CD1c-positive myeloid dendritic cell (primary cell): Measurements from ENCODE around the gene RNU2-63P.
"Not testable (repeated sequence)": the region's sequence is repeated elsewhere in the genome, so short reads cannot be mapped to it uniquely, and the experiment has no call there.

Source experiments
- DNase-seq: peaks from one replicate; pipeline ENCODE4 v3.0.0-alpha.2; 2016; ENCODE audit errors: extremely low spot score

Gene RNU2-63P

GRCh38 chr2:87981182-87981581 lies 35.2 kb downstream of the RNU2-63P start:
- DNase-seq: not testable (repeated sequence)

DNA sequence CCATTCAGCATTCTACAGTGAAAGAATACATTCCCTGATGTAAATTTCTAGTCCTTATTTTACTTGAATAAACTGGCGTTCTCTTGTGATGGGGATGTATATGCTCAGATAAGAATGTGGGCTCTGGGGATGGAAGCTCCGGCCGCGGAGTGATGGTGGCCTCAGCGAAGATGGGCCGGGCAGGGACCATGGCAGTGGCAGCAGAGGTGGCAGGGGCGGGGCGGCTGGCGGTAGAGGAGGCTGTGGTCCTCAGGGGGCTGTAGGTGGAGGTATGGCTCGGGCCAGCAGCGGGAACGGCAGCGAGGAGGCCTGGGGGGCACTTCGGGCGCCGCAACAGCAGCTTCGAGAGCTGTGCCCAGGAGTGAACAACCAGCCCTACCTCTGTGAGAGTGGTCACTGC lies 44.0 kb downstream of the RNU2-63P start:
- not testable (repeated sequence) for DNase-seq
